GM18517 (cell line): Measurements from ENCODE around the gene PCDHB11.
"Not testable (repeated sequence)": the region's sequence is repeated elsewhere in the genome, so short reads cannot be mapped to it uniquely, and the experiment has no call there.

Experiments
- ATAC-seq: cut with Tn5 transposase; IDR thresholded peaks from one replicate; pipeline ENCODE4 v1.9.1; 2021; ENCODE audit warnings: mild to moderate bottlenecking, moderate library complexity; ENCODE audit not compliant: unreplicated experiment

Gene PCDHB11

DNA sequence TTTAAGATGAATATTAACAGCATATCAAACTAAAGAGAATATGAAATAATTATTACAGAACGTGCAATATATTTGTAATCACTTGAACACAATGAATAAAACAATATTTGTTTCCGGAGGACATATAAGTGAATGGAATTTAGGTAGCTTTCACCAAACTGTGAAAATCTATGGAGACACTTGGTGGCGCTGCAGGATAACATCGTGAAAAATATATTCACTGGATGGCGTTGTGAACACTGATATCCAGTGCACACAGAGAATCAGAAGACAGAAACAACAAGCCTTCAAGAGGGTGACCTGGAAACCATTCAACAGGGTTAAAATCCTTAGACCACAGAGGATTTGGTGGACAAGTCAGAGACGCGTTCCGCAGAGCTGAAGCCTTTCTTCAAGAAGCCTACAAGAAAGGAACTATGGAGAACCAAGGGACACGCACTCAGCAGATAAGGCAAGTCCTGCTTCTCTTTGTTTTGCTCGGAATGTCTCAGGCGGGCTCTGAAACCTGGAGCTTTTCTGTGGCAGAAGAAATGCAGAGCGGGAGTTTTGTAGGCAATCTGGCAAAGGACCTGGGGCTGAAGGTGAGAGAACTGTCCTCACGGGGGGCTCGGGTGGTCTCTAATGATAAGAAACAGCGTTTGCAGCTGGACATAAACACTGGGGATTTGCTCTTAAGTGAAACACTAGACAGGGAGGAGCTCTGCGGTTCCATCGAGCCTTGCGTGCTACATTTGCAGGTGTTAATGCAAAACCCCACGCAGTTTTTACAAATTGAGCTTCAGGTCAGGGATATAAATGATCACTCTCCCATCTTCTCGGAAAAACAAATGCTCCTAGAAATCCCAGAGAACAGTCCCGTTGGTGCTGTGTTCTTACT, at the start of gene PCDHB11:
Gene PCDHB11, plus strand, starts transcription at position 269 of the 877 bp plus-strand sequence. Its CDS starts 148 bp downstream, at position 417.
- no peak for ATAC-seq

DNA sequence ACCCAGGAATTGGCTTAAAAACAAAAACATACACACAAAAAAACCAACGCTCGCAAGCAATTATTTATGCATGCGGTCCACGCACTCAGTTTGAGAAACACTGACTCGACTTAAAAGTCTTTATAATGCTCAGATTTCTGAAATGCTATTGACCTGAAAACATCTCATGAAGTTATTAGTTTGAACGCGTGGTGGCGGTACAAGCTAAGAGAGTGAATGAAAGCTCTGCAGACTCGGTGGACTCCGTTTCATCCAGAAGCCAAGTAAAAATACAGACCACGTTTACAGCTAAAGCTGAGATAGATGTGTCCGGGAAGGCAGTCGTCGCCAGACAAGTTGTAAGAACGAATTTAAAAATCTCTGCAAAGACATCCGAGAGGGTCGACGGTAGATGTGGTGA, 49.6 kb upstream of the PCDHB11 start, which contains the start of gene PCDHB6:
Gene PCDHB6, plus strand, starts transcription at position 246 of the 400 bp plus-strand sequence. CDS start 201 bp downstream, outside the sequence.
- ATAC-seq = no peak

DNA sequence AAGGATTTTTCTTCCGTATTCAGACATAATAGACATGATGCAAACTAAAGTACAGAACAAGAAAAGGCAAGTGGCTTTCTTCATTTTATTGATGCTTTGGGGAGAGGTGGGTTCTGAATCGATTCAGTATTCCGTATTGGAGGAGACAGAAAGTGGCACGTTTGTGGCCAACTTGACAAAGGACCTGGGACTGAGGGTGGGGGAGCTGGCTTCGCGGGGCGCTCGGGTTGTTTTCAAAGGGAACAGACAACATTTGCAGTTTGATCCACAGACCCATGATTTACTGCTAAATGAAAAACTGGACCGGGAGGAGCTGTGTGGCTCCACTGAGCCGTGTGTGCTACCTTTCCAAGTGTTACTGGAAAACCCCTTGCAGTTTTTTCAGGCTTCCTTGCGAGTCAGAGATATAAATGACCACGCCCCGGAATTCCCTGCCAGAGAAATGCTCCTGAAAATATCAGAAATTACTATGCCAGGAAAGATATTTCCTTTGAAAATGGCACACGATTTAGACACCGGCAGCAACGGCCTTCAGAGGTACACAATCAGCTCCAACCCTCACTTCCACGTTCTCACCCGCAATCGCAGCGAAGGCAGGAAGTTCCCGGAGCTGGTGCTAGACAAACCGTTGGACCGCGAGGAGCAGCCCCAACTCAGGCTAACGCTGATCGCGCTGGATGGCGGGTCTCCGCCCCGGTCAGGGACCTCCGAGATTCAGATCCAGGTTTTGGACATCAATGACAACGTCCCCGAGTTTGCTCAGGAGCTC, 49.0 kb upstream of the PCDHB11 start:
- no peak for ATAC-seq

DNA sequence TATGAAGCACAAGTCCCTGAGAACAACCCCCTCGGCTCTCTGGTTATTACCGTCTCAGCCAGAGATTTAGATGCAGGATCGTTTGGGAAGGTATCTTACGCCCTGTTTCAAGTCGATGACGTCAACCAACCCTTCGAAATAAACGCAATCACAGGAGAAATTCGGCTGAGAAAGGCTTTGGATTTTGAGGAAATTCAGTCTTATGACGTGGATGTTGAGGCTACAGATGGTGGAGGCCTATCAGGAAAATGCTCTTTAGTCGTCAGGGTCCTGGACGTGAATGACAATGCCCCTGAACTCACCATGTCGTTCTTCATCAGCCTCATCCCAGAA, 48.5 kb upstream of the PCDHB11 start:
- ATAC-seq = no peak

DNA sequence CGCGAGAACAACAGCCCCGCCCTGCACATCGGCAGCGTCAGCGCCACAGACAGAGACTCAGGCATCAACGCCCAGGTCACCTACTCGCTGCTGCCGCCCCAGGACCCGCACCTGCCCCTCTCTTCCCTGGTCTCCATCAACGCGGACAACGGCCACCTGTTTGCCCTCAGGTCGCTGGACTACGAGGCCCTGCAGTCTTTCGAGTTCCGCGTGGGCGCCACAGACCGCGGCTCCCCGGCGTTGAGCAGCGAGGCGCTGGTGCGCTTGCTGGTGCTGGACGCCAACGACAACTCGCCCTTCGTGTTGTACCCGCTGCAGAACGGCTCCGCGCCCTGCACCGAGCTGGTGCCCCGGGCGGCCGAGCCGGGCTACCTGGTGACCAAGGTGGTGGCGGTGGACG, 47.8 kb upstream of the PCDHB11 start:
- not testable (repeated sequence) for ATAC-seq

DNA sequence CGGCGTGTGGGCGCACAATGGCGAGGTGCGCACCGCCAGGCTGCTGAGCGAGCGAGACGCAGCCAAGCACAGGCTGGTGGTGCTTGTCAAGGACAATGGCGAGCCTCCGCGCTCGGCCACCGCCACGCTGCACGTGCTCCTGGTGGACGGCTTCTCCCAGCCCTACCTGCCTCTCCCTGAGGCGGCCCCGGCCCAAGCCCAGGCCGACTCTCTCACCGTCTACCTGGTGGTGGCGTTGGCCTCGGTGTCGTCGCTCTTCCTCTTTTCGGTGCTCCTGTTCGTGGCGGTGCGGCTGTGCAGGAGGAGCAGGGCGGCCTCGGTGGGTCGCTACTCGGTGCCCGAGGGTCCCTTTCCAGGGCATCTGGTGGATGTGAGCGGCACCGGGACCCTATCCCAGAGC, 47.3 kb upstream of the PCDHB11 start:
- not testable (repeated sequence) for ATAC-seq

DNA sequence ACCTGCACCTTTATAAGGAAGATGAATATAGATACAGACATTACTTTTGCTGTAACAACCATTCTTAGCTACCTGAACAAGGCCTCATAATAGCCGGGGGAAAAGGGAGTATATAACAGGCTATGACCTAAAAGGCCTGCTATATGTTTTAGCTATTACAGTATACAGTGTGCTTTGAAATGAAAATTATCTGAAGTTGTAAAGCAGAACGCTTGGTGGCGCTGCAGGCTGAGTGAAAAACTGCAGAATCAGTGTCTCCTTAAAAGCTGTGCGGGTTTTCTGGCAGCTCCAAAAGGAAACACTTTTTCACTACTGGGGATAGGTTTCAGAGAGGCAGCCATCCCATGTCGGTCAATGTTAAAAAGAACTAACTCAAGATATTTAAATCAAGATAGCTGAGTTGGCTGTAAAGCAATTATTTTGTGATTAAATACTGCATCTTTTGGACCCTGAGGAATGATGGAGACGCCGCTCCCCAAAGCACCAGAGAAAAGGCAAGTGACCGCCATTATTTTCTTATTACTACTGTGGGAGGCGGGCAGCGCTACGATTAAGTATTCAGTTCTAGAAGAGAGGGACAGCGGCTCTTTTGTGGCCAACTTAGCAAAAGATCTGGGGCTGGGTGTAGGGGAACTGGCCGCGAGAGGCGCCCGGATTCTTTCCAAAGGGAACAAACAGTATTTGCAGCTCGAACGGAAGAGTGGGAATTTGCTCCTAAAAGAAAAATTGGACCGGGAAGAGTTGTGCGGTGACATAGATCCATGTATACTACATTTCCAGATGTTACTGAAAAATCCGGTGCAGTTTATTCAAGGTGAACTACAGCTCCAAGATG, 43.7 kb upstream of the PCDHB11 start:
- no peak for ATAC-seq

DNA sequence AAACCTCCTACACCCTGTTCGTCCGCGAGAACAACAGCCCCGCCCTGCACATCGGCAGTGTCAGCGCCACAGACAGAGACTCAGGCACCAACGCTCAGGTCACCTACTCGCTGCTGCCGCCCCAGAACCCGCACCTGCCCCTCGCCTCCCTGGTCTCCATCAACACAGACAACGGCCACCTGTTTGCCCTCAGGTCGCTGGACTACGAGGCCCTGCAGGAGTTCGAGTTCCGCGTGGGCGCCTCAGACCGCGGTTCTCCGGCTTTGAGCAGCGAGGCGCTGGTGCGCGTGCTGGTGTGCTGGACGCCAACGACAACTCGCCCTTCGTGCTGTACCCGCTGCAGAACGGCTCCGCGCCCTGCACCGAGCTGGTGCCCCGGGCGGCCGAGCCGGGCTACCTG, 42.1 kb upstream of the PCDHB11 start:
- not testable (repeated sequence) for ATAC-seq

DNA sequence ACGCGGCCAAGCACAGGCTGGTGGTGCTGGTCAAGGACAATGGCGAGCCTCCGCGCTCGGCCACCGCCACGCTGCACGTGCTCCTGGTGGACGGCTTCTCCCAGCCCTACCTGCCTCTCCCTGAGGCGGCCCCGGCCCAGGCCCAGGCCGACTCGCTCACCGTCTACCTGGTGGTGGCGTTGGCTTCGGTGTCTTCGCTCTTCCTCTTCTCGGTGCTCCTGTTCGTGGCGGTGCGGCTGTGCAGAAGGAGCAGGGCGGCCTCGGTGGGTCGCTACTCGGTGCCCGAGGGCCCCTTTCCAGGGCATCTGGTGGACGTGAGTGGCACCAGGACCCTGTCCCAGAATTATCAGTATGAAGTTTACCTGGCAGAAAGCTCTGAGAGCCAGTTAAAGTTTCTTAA, 41.5 kb upstream of the PCDHB11 start:
- ATAC-seq = not testable (repeated sequence)

DNA sequence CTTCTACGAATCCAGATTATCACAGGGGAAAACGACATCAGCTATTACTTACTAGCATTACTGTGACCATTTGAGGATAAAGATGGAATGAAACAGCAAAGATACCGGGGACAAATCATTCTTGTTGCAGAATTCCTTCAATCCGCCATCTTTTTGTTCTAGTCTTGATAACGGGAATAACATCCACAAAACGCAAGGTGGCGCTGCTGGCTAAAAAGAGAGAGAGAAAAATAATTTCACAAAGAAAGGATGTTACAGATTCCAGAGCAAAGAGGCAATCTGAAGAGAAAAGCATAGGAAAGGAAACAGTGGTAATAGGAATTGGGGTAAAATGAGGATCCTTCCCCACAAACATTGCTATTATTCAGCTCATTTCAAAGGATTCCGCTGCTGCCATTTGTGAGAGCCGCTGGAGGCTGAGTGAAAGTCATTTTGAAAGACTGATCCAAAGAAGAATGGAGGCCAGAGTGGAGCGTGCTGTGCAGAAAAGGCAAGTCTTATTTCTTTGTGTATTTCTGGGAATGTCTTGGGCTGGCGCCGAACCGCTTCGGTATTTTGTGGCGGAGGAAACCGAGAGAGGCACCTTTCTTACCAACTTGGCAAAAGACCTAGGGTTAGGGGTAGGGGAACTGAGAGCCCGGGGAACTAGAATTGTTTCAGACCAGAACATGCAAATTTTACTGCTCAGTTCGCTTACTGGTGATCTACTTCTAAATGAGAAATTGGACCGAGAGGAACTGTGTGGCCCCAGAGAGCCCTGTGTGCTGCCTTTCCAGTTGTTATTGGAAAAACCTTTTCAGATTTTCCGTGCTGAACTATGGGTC, 26.8 kb upstream of the PCDHB11 start, which contains the start of gene PCDHB7:
Gene PCDHB7, plus strand, starts transcription at position 264 of the 824 bp plus-strand sequence. Its CDS starts 192 bp downstream, at position 456.
- ATAC-seq = no peak

DNA sequence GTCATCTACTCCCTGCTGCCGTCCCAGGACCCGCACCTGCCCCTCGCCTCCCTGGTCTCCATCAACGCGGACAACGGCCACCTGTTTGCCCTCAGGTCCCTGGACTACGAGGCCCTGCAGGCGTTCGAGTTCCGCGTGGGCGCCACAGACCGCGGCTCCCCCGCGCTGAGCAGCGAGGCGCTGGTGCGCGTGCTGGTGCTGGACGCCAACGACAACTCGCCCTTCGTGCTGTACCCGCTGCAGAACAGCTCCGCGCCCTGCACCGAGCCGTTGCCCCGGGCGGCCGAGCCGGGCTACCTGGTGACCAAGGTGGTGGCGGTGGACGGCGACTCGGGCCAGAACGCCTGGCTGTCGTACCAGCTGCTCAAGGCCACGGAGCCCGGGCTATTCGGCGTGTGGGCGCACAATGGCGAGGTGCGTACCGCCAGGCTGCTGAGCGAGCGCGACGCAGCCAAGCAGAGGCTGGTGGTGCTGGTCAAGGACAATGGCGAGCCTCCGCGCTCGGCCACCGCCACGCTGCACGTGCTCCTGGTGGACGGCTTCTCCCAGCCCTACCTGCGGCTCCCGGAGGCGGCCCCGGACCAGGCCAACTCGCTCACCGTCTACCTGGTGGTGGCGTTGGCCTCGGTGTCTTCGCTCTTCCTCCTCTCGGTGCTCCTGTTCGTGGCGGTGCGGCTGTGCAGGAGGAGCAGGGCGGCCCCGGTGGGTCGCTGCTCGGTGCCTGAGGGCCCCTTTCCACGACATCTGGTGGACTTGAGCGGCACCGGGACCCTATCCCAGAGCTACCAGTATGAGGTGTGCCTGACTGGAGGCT, 24.9 kb upstream of the PCDHB11 start:
- ATAC-seq = not testable (repeated sequence)

DNA sequence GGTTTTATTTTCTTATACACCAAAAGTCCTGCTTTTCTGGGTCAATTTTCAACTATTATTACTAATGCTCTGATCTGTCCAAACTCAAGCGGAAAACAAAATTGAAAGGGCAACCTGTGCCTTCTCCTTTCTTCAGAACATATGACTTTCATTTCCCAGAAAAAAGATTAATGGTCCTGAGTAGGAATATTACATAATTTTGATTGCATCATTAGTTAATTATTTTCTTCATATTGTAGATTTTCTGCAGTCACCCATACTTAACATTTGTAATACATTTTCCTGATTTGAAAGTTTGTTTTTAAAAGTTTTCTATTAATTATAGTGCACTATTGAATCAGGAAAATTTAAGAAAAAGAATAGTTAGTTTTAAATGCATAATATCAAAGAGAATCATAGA, 23.5 kb upstream of the PCDHB11 start:
- no peak for ATAC-seq

DNA sequence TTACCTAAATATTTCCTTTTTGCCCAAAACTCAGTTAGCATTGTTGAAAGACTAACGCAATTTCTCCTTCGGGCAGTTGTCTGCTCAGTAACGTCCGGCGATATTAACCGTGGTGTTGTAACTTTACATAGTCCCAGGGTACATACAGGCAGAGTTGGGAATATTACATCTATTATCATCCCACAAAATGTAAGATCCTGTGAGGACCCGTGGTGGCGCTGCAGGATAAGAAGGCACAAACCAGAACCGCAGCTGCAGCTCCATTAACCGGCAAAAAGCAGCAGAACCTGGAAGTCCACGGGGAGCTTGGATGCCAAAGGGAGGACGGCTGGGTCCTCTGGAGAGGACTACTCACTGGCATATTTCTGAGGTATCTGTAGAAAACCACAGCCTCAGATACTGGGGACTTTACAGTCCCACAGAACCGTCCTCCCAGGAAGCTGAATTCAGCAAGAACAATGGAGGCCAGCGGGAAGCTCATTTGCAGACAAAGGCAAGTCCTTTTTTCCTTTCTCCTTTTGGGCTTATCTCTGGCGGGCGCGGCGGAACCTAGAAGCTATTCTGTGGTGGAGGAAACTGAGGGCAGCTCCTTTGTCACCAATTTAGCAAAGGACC, 21.7 kb upstream of the PCDHB11 start, which contains the start of gene PCDHB8:
Gene PCDHB8, plus strand, starts transcription at position 214 of the 615 bp plus-strand sequence. Its CDS starts 245 bp downstream, at position 459.
- not testable (repeated sequence) for ATAC-seq

DNA sequence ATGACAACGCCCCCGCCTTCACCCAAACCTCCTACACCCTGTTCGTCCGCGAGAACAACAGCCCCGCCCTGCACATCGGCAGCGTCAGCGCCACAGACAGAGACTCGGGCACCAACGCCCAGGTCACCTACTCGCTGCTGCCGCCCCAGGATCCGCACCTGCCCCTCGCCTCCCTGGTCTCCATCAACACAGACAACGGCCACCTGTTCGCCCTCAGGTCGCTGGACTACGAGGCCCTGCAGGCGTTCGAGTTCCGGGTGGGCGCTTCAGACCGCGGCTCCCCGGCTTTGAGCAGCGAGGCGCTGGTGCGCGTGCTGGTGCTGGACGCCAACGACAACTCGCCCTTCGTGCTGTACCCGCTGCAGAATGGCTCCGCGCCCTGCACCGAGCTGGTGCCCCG, 20.1 kb upstream of the PCDHB11 start:
- ATAC-seq = not testable (repeated sequence)

DNA sequence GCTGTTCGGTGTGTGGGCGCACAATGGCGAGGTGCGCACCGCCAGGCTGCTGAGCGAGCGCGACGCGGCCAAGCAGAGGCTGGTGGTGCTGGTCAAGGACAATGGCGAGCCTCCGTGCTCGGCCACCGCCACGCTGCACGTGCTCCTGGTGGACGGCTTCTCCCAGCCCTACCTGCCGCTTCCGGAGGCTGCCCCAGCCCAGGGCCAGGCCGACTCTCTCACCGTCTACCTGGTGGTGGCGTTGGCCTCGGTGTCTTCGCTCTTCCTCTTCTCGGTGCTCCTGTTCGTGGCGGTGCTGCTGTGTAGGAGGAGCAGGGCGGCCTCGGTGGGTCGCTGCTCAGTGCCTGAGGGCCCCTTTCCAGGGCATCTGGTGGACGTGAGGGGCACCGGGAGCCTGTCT, 19.6 kb upstream of the PCDHB11 start:
- ATAC-seq = not testable (repeated sequence)

DNA sequence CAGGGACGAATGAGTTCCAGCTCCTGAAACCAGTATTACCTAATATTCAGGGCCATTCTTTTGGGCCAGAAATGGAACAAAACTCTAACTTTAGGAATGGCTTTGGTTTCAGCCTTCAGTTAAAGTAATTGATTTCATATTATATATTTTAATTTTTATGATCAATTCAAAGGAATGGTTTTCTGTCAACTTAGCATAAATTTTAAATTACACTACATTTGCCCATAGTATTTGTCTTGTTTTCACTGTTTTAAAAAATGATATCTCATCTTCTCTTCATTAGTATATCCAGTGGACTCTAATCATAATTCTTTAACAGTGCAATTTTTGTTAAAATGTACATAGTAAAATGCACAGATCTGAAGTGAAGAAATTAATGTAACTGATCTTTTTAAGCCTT, 19.1 kb upstream of the PCDHB11 start:
- no peak for ATAC-seq

DNA sequence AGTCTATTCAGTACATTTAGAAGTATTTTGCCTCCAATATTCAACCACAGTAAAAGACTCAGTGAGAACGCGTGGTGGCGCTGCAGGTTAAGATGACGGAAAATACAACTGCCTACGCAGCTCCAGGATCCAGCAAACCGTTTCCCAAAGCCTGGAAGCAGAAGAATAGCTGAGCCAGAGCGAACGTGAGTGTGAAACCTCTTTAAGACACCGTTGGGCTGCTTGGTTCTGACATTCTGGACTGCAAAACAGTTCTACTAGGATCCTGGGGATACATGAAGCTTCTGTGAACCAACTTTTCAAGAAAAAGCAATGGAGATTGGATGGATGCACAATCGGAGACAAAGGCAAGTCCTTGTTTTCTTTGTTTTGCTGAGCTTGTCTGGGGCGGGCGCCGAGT, 17.2 kb upstream of the PCDHB11 start, which contains the start of gene PCDHB16:
Gene PCDHB16, plus strand, starts transcription at position 140 of the 400 bp plus-strand sequence. Its CDS starts 173 bp downstream, at position 313.
- ATAC-seq = no peak

DNA sequence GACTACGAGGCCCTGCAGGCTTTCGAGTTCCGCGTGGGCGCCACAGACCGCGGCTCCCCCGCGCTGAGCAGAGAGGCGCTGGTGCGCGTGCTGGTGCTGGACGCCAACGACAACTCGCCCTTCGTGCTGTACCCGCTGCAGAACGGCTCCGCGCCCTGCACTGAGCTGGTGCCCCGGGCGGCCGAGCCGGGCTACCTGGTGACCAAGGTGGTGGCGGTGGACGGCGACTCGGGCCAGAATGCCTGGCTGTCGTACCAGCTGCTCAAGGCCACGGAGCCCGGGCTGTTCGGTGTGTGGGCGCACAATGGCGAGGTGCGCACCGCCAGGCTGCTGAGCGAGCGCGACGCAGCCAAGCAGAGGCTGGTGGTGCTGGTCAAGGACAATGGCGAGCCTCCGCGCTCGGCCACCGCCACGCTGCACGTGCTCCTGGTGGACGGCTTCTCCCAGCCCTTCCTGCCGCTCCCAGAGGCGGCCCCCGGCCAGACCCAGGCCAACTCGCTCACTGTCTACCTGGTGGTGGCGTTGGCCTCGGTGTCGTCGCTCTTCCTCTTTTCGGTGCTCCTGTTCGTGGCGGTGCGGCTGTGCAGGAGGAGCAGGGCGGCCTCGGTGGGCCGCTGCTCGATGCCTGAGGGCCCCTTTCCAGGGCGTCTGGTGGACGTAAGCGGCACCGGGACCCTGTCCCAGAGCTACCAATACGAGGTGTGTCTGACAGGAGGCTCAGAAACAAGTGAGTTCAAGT, 15.1 kb upstream of the PCDHB11 start:
- ATAC-seq = not testable (repeated sequence)
